GM23338 (cell line): ENCODE results near the gene TRABD. TPM values are rescaled to one million over a fixed set of nuclear protein-coding genes. Genes with fewer than 3 reads are reported as not detected.
A peak's percentile ranks its signal among the peaks of the same experiment; 100 is the strongest.

Experiments used
- ATAC-seq: fragments of 200-7000 bp; cut with Tn5 transposase; 3 replicates; pipeline ENCODE4 v1.9.1; 2020
- DNase-seq: peaks from one replicate; pipeline ENCODE4 v3.0.0-alpha.2; 2015; ENCODE audit warnings: low spot score
- H2AFZ ChIP-seq: fragments of 200-600 bp; sonication (generic); 2 replicates; pipeline ENCODE4 v1.8.0; 2016; ENCODE audit warnings: antibody characterized with exemption, mild to moderate bottlenecking, moderate library complexity
- H3F3A ChIP-seq: fragments of 200-600 bp; sonication (generic); replicated peaks from 2 replicates; pipeline ENCODE4 v1.8.0; 2017; ENCODE audit warnings: antibody characterized with exemption, mixed run types, low read depth
- H3K27ac ChIP-seq: fragments of 200-600 bp; sonication (generic); 2 replicates; pipeline ENCODE4 v1.6.1; 2016; ENCODE audit warnings: low read depth
- H3K27me3 ChIP-seq: fragments of 200-600 bp; sonication (generic); 2 replicates; pipeline ENCODE4 v1.8.0; 2016; ENCODE audit warnings: mild to moderate bottlenecking, mixed run types, moderate library complexity; ENCODE audit not compliant: insufficient read depth
- H3K36me3 ChIP-seq: fragments of 200-600 bp; sonication (generic); 2 replicates; pipeline ENCODE4 v1.8.0; 2016; ENCODE audit warnings: mild to moderate bottlenecking; ENCODE audit not compliant: insufficient read depth
- H3K4me1 ChIP-seq: fragments of 200-600 bp; sonication (generic); 2 replicates; pipeline ENCODE4 v1.8.0; 2016; ENCODE audit warnings: mild to moderate bottlenecking, moderate library complexity; ENCODE audit not compliant: insufficient read depth
- H3K4me2 ChIP-seq: fragments of 200-600 bp; sonication (generic); 2 replicates; pipeline ENCODE4 v1.7.1; 2017; ENCODE audit warnings: mixed run types
- H3K4me3 ChIP-seq: fragments of 200-600 bp; sonication (generic); 2 replicates; pipeline ENCODE4 v1.6.1; 2016; ENCODE audit warnings: mixed run types
- H3K79me2 ChIP-seq: fragments of 200-600 bp; sonication (generic); replicated peaks from 2 replicates; pipeline ENCODE4 v1.8.0; 2017; ENCODE audit warnings: mild to moderate bottlenecking; ENCODE audit not compliant: insufficient read depth
- H3K9me2 ChIP-seq: fragments of 200-600 bp; sonication (generic); 2 replicates; pipeline ENCODE4 v1.8.0; 2017; ENCODE audit not compliant: insufficient read depth
- H4K20me1 ChIP-seq: fragments of 200-600 bp; sonication (generic); replicated peaks from 2 replicates; pipeline ENCODE4 v1.8.0; 2017; ENCODE audit warnings: mild to moderate bottlenecking; ENCODE audit not compliant: insufficient read depth
- H3K27ac Mint-ChIP-seq: 2 replicates; pipeline ENCODE4 v1.8.0; 2020; ENCODE audit warnings: inconsistent platforms, mild to moderate bottlenecking, moderate library complexity, mixed read lengths
- H3K27me3 Mint-ChIP-seq: 3 replicates; pipeline ENCODE4 v1.8.0; 2022; ENCODE audit warnings: low read depth, mild to moderate bottlenecking, moderate library complexity, mixed read lengths, inconsistent platforms; ENCODE audit not compliant: insufficient read depth, poor library complexity
- H3K36me3 Mint-ChIP-seq: 3 replicates; pipeline ENCODE4 v1.8.0; 2021; ENCODE audit warnings: low read depth, mild to moderate bottlenecking, inconsistent platforms, moderate library complexity, mixed read lengths
- H3K4me1 Mint-ChIP-seq: 3 replicates; pipeline ENCODE4 v1.8.0; 2020; ENCODE audit warnings: mild to moderate bottlenecking, inconsistent platforms, mixed read lengths
- H3K4me3 Mint-ChIP-seq: 3 replicates; pipeline ENCODE4 v1.8.0; 2021; ENCODE audit warnings: moderate library complexity, mild to moderate bottlenecking, inconsistent platforms, mixed read lengths
- H3K9me3 Mint-ChIP-seq: 3 replicates; pipeline ENCODE4 v1.8.0; 2020; ENCODE audit warnings: moderate library complexity, mild to moderate bottlenecking, inconsistent platforms, mixed read lengths
- CREB1 ChIP-seq: fragments of 250-450 bp; sonication (Bioruptor Pico); IDR thresholded peaks from 2 replicates; pipeline ENCODE4 v1.5.0; 2020; ENCODE audit warnings: low read depth, mild to moderate bottlenecking, moderate library complexity
- EZH2 ChIP-seq: fragments of 200-600 bp; sonication (generic); IDR thresholded peaks from one replicate; pipeline ENCODE4 v1.8.0; 2017; ENCODE audit warnings: antibody characterized with exemption, mild to moderate bottlenecking, low read depth; ENCODE audit not compliant: unreplicated experiment
- NANOG ChIP-seq: IDR thresholded peaks from 2 replicates; pipeline ENCODE4 v1.6.1; 2016; ENCODE audit warnings: antibody characterized with exemption, borderline replicate concordance
- POLR2AphosphoS5 ChIP-seq: IDR thresholded peaks from 2 replicates; pipeline ENCODE4 v1.6.1; 2016; ENCODE audit warnings: antibody characterized with exemption, low read depth
- STAT1 ChIP-seq: IDR thresholded peaks from one replicate; pipeline ENCODE4 v1.6.1; 2016; ENCODE audit warnings: antibody characterized with exemption; ENCODE audit not compliant: unreplicated experiment
- ZNF114 ChIP-seq: fragments of 250-450 bp; sonication (Bioruptor Pico); IDR thresholded peaks from 2 replicates; pipeline ENCODE4 v1.5.0; 2020; ENCODE audit warnings: mild to moderate bottlenecking, moderate library complexity
- ZNF331 ChIP-seq: fragments of 250-450 bp; sonication (Bioruptor Pico); IDR thresholded peaks from 2 replicates; pipeline ENCODE4 v1.5.0; 2020; ENCODE audit warnings: low read depth, mild to moderate bottlenecking, moderate library complexity
- polyA plus RNA-seq: library from polyadenylated mRNA; unstranded; fragments of >200 nt; fragmentation: Nextera tagmentation; extraction: Ambion mirVana; gene quantifications from 2 replicates; pipeline ENCODE4 v1.2.1, GENCODE V29; 2016
- total RNA-seq: library from RNA; depleted of rRNA; stranded (reverse); fragments of >200 nt; shearing (Covaris generic); gene quantifications from 2 replicates; pipeline ENCODE4 v1.2.3, GENCODE V29; 2014
- TF ChIP-seq, protein P1 (sequence below): IDR thresholded peaks from one replicate; pipeline ENCODE4 v1.6.1; 2018; ENCODE audit warnings: antibody characterized with exemption; ENCODE audit not compliant: unreplicated experiment
- TF ChIP-seq, protein P2 (sequence below): IDR thresholded peaks from 2 replicates; pipeline ENCODE4 v1.6.1; 2016; ENCODE audit warnings: antibody characterized with exemption

TRABD gene
- total and polyA plus RNA-seq, 2 experiments from 2014 or later = 44.1 to 66.1 TPM

- H3K4me3 Mint-ChIP-seq = peak within 1 kb of the TSS; percentile 80
- DNase-seq (peak; percentile 90), ATAC-seq (peak; percentile 78)
- Histone ChIP-seq H3K4me3 (peak within 1 kb of the TSS; percentile 72), H3K27me3 (peaks cover 9% of the 10 kb centered on the region; the same call in 1 of the 2 replicates), H4K20me1 (peaks cover 13% of the 10 kb centered on the region), H3K9me2 (no peaks in the 10 kb centered on the region), H3K27ac (no peak within 1 kb of the TSS), H3K36me3 (no peaks in the 10 kb centered on the region; the same call in 1 of the 2 replicates), H3K4me2 (peak within 1 kb of the TSS; percentile 92), H2AFZ (peak within 1 kb of the TSS; percentile 43; the same call in 1 of the 2 replicates), H3K4me1 (peaks cover 8% of the 10 kb centered on the region; the same call in 1 of the 2 replicates), H3F3A (peaks cover 14% of the 10 kb centered on the region), H3K79me2 (peaks cover 21% of the 10 kb centered on the region)
- peaks cover 8% of the 10 kb centered on the region for H3K27me3 Mint-ChIP-seq
- peaks cover 6% of the 10 kb centered on the region; the same call in 2 of the 3 replicates for H3K9me3 Mint-ChIP-seq
- H3K27ac Mint-ChIP-seq = no peak within 1 kb of the TSS
- H3K4me1 Mint-ChIP-seq = peaks cover 12% of the 10 kb centered on the region
- peaks cover 25% of the 10 kb centered on the region for H3K36me3 Mint-ChIP-seq
- no peak for TF ChIP-seq STAT1
- TF ChIP-seq NANOG = no peak
- peak; percentile 58 for TF ChIP-seq POLR2AphosphoS5
- TF ChIP-seq, protein P1, sequence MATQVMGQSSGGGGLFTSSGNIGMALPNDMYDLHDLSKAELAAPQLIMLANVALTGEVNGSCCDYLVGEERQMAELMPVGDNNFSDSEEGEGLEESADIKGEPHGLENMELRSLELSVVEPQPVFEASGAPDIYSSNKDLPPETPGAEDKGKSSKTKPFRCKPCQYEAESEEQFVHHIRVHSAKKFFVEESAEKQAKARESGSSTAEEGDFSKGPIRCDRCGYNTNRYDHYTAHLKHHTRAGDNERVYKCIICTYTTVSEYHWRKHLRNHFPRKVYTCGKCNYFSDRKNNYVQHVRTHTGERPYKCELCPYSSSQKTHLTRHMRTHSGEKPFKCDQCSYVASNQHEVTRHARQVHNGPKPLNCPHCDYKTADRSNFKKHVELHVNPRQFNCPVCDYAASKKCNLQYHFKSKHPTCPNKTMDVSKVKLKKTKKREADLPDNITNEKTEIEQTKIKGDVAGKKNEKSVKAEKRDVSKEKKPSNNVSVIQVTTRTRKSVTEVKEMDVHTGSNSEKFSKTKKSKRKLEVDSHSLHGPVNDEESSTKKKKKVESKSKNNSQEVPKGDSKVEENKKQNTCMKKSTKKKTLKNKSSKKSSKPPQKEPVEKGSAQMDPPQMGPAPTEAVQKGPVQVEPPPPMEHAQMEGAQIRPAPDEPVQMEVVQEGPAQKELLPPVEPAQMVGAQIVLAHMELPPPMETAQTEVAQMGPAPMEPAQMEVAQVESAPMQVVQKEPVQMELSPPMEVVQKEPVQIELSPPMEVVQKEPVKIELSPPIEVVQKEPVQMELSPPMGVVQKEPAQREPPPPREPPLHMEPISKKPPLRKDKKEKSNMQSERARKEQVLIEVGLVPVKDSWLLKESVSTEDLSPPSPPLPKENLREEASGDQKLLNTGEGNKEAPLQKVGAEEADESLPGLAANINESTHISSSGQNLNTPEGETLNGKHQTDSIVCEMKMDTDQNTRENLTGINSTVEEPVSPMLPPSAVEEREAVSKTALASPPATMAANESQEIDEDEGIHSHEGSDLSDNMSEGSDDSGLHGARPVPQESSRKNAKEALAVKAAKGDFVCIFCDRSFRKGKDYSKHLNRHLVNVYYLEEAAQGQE = no peak
- no peak for TF ChIP-seq ZNF331 (CRISPR knock-in tag)
- TF ChIP-seq, protein P2, sequence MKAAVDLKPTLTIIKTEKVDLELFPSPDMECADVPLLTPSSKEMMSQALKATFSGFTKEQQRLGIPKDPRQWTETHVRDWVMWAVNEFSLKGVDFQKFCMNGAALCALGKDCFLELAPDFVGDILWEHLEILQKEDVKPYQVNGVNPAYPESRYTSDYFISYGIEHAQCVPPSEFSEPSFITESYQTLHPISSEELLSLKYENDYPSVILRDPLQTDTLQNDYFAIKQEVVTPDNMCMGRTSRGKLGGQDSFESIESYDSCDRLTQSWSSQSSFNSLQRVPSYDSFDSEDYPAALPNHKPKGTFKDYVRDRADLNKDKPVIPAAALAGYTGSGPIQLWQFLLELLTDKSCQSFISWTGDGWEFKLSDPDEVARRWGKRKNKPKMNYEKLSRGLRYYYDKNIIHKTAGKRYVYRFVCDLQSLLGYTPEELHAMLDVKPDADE = no peak
- no peak for TF ChIP-seq ZNF114 (CRISPR knock-in tag)
- no peak for TF ChIP-seq EZH2
- peak; percentile 65 for TF ChIP-seq CREB1
These were observed 14.9 kb downstream of the TRABD start, which contains the start of gene SELENOO for GRCh38 chr22:50200461-50201190. TSS of gene SELENOO (plus strand) at chr22:50201011. CDS start at chr22:50201037, 26 bp downstream.
